HG03558 (cell line): ENCODE measurements around the gene HS3ST2.
"Not testable (repeated sequence)": the region's sequence is repeated elsewhere in the genome, so short reads cannot be mapped to it uniquely, and the experiment has no call there.

Experiments
- ATAC-seq: cut with Tn5 transposase; IDR thresholded peaks from one replicate; pipeline ENCODE4 v1.9.1; 2021; ENCODE audit warnings: moderate number of reproducible peaks; ENCODE audit not compliant: unreplicated experiment; ENCODE audit errors: extremely low read depth

The HS3ST2 gene

GRCh38 chr16:22928882-22929435 is 115.0 kb downstream of the HS3ST2 start:
- ATAC-seq = no peak

GRCh38 chr16:22929461-22929860 is 115.5 kb downstream of the HS3ST2 start:
- no peak for ATAC-seq

GRCh38 chr16:22932032-22932771 is 118.2 kb downstream of the HS3ST2 start:
- ATAC-seq = no peak

- no peak for ATAC-seq
Measured at GRCh38 chr16:22933173-22933572, 119.2 kb downstream of the HS3ST2 start.

GRCh38 chr16:22934786-22935185 is 120.8 kb downstream of the HS3ST2 start:
- no peak for ATAC-seq

GRCh38 chr16:22937169-22937568 is 123.2 kb downstream of the HS3ST2 start:
- no peak for ATAC-seq

GRCh38 chr16:22938647-22939046 is 124.7 kb downstream of the HS3ST2 start:
- no peak for ATAC-seq

GRCh38 chr16:22939744-22940363 is 125.9 kb downstream of the HS3ST2 start:
- ATAC-seq = not testable (repeated sequence)

GRCh38 chr16:22941970-22942501 is 128.1 kb downstream of the HS3ST2 start:
- ATAC-seq = no peak

- ATAC-seq = no peak
Measured at GRCh38 chr16:22942811-22943210, 128.8 kb downstream of the HS3ST2 start.

GRCh38 chr16:22945361-22945760 is 131.4 kb downstream of the HS3ST2 start:
- no peak for ATAC-seq

GRCh38 chr16:22946433-22946832 is 132.5 kb downstream of the HS3ST2 start:
- no peak for ATAC-seq

- no peak for ATAC-seq
Measured at GRCh38 chr16:22948058-22948602, 134.2 kb downstream of the HS3ST2 start.

GRCh38 chr16:22948603-22949368 is 134.8 kb downstream of the HS3ST2 start:
- ATAC-seq = no peak

GRCh38 chr16:22955461-22956070 is 141.6 kb downstream of the HS3ST2 start:
- no peak for ATAC-seq

GRCh38 chr16:22961206-22961605 is 147.2 kb downstream of the HS3ST2 start:
- no peak for ATAC-seq

GRCh38 chr16:22962905-22963304 is 148.9 kb downstream of the HS3ST2 start:
- no peak for ATAC-seq
